K562 (cell line): ENCODE data around the gene RANGAP1. TPM values are rescaled to one million over a fixed set of nuclear protein-coding genes. Genes with fewer than 3 reads are reported as not detected.

ENCODE experiments used
- DACH1 ChIP-seq: fragments of 450-650 bp; IDR thresholded peaks from 2 replicates; pipeline ENCODE4 v1.6.1; 2018; ENCODE audit not compliant: partially characterized antibody
- EP300 ChIP-seq: IDR thresholded peaks from 2 replicates; pipeline ENCODE4 v1.6.1; 2012; ENCODE audit warnings: low read length, improper control_type of control experiment
- EZH2 ChIP-seq: IDR thresholded peaks from 2 replicates; pipeline ENCODE4 v1.6.1; 2012; ENCODE audit warnings: low read depth, mild to moderate bottlenecking, inconsistent platforms, low read length, borderline replicate concordance
- HCFC1 ChIP-seq: IDR thresholded peaks from 2 replicates; pipeline ENCODE4 v1.6.1; 2012; ENCODE audit warnings: low read depth, low read length, improper control_type of control experiment
- HDAC2 ChIP-seq: fragments of 450-650 bp; IDR thresholded peaks from 2 replicates; pipeline ENCODE4 v1.6.1; 2016; ENCODE audit warnings: mild to moderate bottlenecking
- HES1 ChIP-seq: fragments of 450-650 bp; IDR thresholded peaks from 2 replicates; pipeline ENCODE4 v1.6.1; 2016; ENCODE audit warnings: low read depth, mild to moderate bottlenecking, moderate library complexity
- HNRNPL ChIP-seq: fragments of 200-400 bp; formaldehyde crosslinking; IDR thresholded peaks from 2 replicates; pipeline ENCODE4 v1.6.1; 2017; ENCODE audit warnings: low read depth, mild to moderate bottlenecking, low read length
- MBD2 ChIP-seq: sonication (generic); IDR thresholded peaks from 2 replicates; pipeline ENCODE4 v1.6.1; 2016; ENCODE audit warnings: low read depth, borderline replicate concordance
- MNT ChIP-seq, 2 experiments: fragments of 450-650 bp; conservative IDR thresholded peaks; 2 replicates each; pipeline ENCODE4 v1.6.1; 2017; ENCODE audit warnings: mild to moderate bottlenecking in 2 of 2, moderate library complexity in 2 of 2
- MYC ChIP-seq, 2 experiments: fragments of 250-450 bp in 1 of 2; sonication (Bioruptor Pico) in 1 of 2; IDR thresholded peaks; 2 replicates each; pipeline versions ENCODE4 v1.5.1 to v1.6.1; 2012 to 2021; ENCODE audit warnings: low read depth in 2 of 2, borderline replicate concordance in 1 of 2, improper control_type of control experiment in 1 of 2, low read length in 1 of 2, mild to moderate bottlenecking in 1 of 2, moderate library complexity in 1 of 2
- NCOR1 ChIP-seq: fragments of 450-650 bp; IDR thresholded peaks from 2 replicates; pipeline ENCODE4 v1.6.1; 2016; ENCODE audit warnings: mild to moderate bottlenecking, moderate library complexity
- NFYB ChIP-seq: IDR thresholded peaks from 2 replicates; pipeline ENCODE4 v1.6.1; 2011; ENCODE audit warnings: mild to moderate bottlenecking, moderate library complexity; ENCODE audit not compliant: insufficient read length; ENCODE audit errors: extremely low read depth
- NRF1 ChIP-seq, 2 experiments: fragments of 450-650 bp; IDR thresholded peaks in 1 of 2; conservative IDR thresholded peaks in 1 of 2; 2 replicates each; pipeline ENCODE4 v1.6.1; 2014; ENCODE audit warnings: mild to moderate bottlenecking in 2 of 2
- RBM17 ChIP-seq: fragments of 200-400 bp; formaldehyde crosslinking; IDR thresholded peaks from 2 replicates; pipeline ENCODE4 v1.6.1; 2017; ENCODE audit warnings: low read depth, mild to moderate bottlenecking, low read length, borderline replicate concordance
- RCOR1 ChIP-seq, 2 experiments: IDR thresholded peaks; 2 replicates each; pipeline ENCODE4 v1.6.1; 2012; ENCODE audit warnings: low read depth in 2 of 2, low read length in 2 of 2, borderline replicate concordance in 1 of 2, improper control_type of control experiment in 1 of 2
- SP1 ChIP-seq: sonication (generic); formaldehyde crosslinking; IDR thresholded peaks from 2 replicates; pipeline ENCODE4 v1.8.1; 2022; ENCODE audit warnings: mild to moderate bottlenecking, missing genetic modification reagents
- SREBF2 ChIP-seq: sonication (generic); formaldehyde crosslinking; IDR thresholded peaks from 2 replicates; pipeline ENCODE4 v1.4.0; 2020; ENCODE audit warnings: mild to moderate bottlenecking, missing genetic modification reagents
- TFAP4 ChIP-seq: sonication (generic); formaldehyde crosslinking; IDR thresholded peaks from 2 replicates; pipeline ENCODE4 v1.8.0; 2022; ENCODE audit warnings: missing genetic modification reagents, mild to moderate bottlenecking, moderate library complexity, borderline replicate concordance
- THRA ChIP-seq: fragments of 450-650 bp; IDR thresholded peaks from 2 replicates; pipeline ENCODE4 v1.6.1; 2017; ENCODE audit warnings: mild to moderate bottlenecking, moderate library complexity
- U2AF1 ChIP-seq: fragments of 200-400 bp; formaldehyde crosslinking; optimal IDR thresholded peaks from 2 replicates; pipeline ENCODE3; 2017; ENCODE audit warnings: mild to moderate bottlenecking, low read depth, low read length, moderate library complexity
- ZBTB7A ChIP-seq: IDR thresholded peaks from 2 replicates; pipeline ENCODE4 v1.6.1; 2011; ENCODE audit warnings: low read depth, mild to moderate bottlenecking, low read length, moderate library complexity, borderline replicate concordance; ENCODE audit not compliant: control insufficient read depth
- ZNF277 ChIP-seq: fragments of 250-450 bp; sonication (Bioruptor Pico); IDR thresholded peaks from 2 replicates; pipeline ENCODE4 v1.8.0; 2022; ENCODE audit warnings: inconsistent platforms, mild to moderate bottlenecking, moderate library complexity, borderline replicate concordance
- ZNF695 ChIP-seq: fragments of 450-650 bp; formaldehyde crosslinking; IDR thresholded peaks from 2 replicates; pipeline ENCODE4 v1.4.0; 2020; ENCODE audit warnings: mild to moderate bottlenecking, moderate library complexity
- ZNF778 ChIP-seq: fragments of 450-650 bp; formaldehyde crosslinking; IDR thresholded peaks from 2 replicates; pipeline ENCODE4 v1.4.0; 2020; ENCODE audit warnings: mild to moderate bottlenecking, moderate library complexity
- polyA plus RNA-seq, 8 experiments: library from polyadenylated mRNA; depleted of rRNA in 4 of 8; stranded (reverse) in 5 of 8; unstranded in 3 of 8; fragments of >200 nt; fragmentation: Nextera tagmentation in 2 of 8; fragmentation: Illumina TruSeq in 1 of 8; extraction: Ambion mirVana in 2 of 8; extraction: Trizol in 1 of 8; gene quantifications; 2 replicates each; pipeline versions ENCODE4 v1.2.1 to v1.2.3, GENCODE V29; 2011 to 2014; ENCODE audit warnings: inconsistent platforms in 1 of 8, missing spikeins in 1 of 8
- total RNA-seq, 7 experiments: library from RNA; depleted of rRNA in 6 of 7; stranded (reverse); fragments of >200 nt in 6 of 7; fragmentation: Illumina TruSeq in 2 of 7; extraction: Trizol in 2 of 7; gene quantifications; 2 replicates each; pipeline versions ENCODE4 v1.2.1 to v1.2.3, GENCODE V29; 2011 to 2021; ENCODE audit warnings: low replicate concordance in 1 of 7

RANGAP1 gene
- total and polyA plus RNA-seq, 9 of the 15 experiments (the other 6 are each of a cell fraction or from before 2014, with no cell fraction given): 2.1 to 104 (median 50.6) TPM

- no peak for TF ChIP-seq RBM17
- peak; percentile 39; the same call in 1 of the 2 replicates for TF ChIP-seq ZBTB7A
- TF ChIP-seq THRA: no peak
- no peak for TF ChIP-seq HCFC1
- TF ChIP-seq ZNF778: no peak
- no peak for TF ChIP-seq HNRNPL
- no peak for TF ChIP-seq TFAP4 (CRISPR knock-in tag)
- no peak for TF ChIP-seq NFYB
- no peak for TF ChIP-seq ZNF695 (CRISPR knock-in tag)
- TF ChIP-seq EP300: peak; percentile 86
- TF ChIP-seq SREBF2 (CRISPR knock-in tag): no peak
- TF ChIP-seq ZNF277: no peak
- no peak for TF ChIP-seq MYC (IDR thresholded peaks at IDR 0.05; ENCODE audit: low read depth, low read length)
- TF ChIP-seq MYC (CRISPR knock-in tag; IDR thresholded peaks at IDR 0.05; ENCODE audit: borderline replicate concordance, low read depth): no peak
- TF ChIP-seq RCOR1 (IDR thresholded peaks at IDR 0.05; ENCODE audit: borderline replicate concordance in 1 of 2, low read depth in 2 of 2, low read length in 2 of 2): 0 out of 4 replicates have a peak, but pooled peaks of 1 of the 2 experiments have one; percentile 30
- no peak for TF ChIP-seq SP1 (CRISPR knock-in tag)
- TF ChIP-seq HDAC2: no peak
- TF ChIP-seq MBD2: 0 out of 2 replicates have a peak, but pooled peaks have one; percentile 34
- no peak for TF ChIP-seq DACH1
- TF ChIP-seq EZH2: no peak
- TF ChIP-seq MNT (conservative IDR thresholded peaks at IDR 0.05): no peak
- TF ChIP-seq U2AF1: no peak
- TF ChIP-seq NRF1 (conservative IDR thresholded peaks at IDR 0.05 in 1 of 2, IDR thresholded peaks at IDR 0.05 in 1 of 2): no peak
- no peak for TF ChIP-seq HES1
- peak; percentile 57 for TF ChIP-seq NCOR1
These were observed 25.5 kb upstream of the RANGAP1 start (continued) for GRCh38 chr22:41311487-41311886.
